H54 (cell line): ENCODE measurements around the gene CPOX.

Experiments
- DNase-seq: peaks from one replicate; pipeline ENCODE4 v3.0.0; 2011; ENCODE audit warnings: low spot score, mixed read lengths; ENCODE audit not compliant: insufficient read length
- FAIRE-seq: peaks from 3 replicates; lab custom pipeline; 2011; peaks lifted over from hg19 to GRCh38; lab: Jason Lieb, UNC
- POLR2A ChIP-seq: IDR thresholded peaks from 2 replicates; pipeline ENCODE4 v1.6.1; 2011; ENCODE audit warnings: low read depth, mild to moderate bottlenecking, low read length

Gene CPOX

DNA sequence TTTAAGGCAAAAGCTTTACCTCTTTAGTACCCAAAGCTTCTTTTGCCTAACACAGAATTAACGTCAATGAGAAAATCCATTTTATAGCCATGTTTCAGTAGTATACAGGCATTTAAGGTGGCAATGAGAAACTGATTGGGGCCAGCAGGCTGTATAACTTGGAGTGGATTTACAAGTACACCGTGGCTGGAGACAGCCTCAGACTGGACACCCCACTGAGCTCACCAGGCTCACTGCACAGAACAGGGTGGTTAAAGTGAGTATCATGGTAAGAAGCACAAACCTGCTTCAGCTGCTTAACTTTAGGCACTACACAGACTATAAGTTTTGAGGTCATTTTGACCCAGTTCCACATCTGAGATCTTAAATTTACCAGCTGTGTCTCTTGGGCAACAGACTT is 8.9 kb downstream of the CPOX start:
- FAIRE-seq: peak; percentile 75
- no peak for TF ChIP-seq POLR2A
- no peak for DNase-seq

DNA sequence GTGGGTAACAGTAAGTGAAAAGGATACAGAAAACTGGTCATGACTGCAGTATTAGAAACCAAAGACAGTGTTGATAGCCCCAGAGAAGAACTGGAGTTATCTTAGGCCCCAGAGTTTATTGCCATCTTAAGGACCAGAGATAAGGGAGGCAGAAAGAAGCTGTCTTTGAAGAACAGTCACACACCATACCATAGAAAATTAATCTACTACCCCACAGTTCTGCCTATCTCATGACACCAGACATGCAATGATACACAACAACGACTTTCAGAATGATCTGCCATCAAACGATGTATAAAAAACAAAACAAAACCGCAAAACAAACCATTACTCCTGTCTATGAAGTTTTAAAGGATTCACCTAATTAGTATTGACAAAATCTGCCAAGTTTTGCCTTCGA is 9.6 kb downstream of the CPOX start:
- no peak for FAIRE-seq
- TF ChIP-seq POLR2A: no peak
- no peak for DNase-seq

DNA sequence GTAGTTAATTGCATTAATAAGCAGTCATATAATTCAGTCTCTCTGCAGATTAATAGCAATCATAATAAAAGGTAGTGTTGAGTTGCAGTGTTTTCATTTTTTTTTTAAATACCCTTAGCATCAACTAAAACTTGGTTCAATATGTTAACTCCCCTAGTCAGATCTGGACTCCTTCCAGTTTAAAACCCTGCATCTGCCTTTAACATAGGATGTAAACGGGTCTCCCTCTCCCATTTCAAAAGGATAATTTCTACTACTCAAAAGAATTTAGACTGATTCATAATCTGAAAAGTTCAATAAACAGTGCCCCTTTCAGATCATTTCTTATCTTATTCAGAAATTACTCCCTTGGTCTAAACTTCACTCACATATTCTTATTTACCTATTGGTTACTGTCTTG is 11.4 kb downstream of the CPOX start:
- FAIRE-seq: no peak
- TF ChIP-seq POLR2A: no peak
- no peak for DNase-seq

DNA sequence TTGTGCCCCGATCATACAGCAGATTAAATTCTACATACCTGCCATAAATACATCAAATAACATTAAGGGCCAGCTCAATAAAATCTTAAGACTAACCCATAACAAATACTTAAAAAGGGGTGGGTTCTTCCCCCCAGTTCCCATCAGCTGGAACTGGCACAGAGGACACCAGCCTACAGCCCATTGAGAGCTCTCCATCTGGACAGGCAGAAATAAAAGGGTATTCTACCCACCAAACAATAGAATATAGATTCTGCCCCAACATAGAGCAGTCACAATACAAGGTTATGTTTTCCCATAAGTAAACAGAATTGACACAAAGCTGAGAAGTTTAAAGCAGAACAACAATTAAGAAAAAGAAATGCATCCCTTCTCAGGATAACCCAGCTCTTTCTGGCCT is 11.9 kb downstream of the CPOX start:
- no peak for FAIRE-seq
- no peak for TF ChIP-seq POLR2A
- DNase-seq: no peak

DNA sequence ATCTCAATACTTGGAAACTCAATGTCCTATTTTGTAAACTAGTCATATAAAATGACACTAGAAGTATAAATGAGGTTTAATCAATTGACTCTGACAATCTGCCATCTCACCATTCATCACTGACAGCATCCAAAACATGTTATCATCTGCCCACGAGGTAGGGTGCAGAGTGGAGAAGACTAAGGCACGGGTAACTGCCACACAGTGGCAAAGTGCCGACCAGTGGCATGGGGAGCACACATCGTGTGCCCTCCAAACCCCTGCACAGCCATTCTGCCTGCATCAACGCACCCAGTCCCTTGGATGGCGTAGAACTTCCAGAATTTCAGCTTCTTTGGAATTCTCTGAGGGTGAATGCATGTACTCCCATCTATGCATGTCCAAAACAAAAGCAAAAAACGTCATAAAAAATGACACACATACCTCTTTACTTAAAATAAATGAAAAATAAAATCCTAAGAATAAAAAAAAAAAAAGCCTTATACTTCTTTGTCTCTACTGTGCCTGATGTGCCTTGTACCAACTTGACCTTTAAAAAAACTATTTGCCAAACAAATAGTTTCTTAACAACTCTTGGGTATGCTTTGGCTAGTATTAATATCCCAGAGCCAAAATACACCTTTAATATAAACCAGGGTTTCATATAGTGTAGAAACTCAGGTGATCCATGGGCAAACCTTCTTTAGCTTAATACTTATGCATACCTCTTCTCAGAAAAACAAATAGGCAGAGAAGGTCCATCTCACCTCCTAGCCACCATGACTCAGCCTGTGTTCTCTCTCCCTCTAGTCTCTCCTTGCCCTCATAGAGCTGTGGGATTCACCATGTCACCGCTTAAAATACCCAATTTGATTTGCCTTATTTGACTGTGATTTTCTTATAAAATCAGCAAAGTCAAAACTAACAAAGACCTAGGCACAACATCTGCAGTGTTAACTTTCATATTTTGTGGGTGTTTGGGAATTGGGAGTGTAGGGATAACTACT is 12.7 kb downstream of the CPOX start:
- DNase-seq (no peak), FAIRE-seq (no peak)
- TF ChIP-seq POLR2A: no peak

DNA sequence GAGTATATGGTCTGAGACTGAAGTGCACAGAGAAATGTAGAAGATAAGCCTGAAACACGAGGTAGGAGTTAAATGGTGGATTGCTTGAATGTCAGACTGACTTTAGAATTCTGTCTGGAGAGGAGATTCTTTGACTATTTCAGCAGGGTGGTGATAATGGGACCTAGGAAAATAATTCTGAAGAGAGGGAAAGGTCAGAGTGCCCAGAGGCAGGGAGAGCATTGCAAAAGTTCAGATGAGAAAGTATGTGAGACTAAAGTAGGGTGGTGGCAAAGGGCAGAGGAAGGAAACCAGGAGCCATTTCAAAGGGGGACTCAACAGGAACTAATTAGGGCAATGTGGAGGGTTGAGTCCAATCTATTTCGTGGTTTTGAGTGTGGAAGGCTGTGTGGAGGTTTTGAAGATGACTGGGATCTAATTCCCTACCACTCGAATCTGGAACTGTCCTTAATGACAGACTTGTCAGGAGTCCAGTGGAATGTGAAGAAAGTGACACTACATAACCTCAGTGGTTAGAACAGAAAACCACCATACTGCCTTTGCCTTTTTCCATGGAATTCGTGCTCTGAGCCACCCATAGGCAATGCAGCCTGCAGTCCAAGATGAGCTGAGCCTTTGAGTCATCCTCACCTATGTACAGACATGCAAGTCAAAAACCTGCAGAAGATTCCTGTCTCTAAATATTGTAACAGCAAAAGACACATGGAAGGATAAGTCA is 16.1 kb downstream of the CPOX start:
- no peak for DNase-seq
- FAIRE-seq: peak; percentile 53
- no peak for TF ChIP-seq POLR2A

DNA sequence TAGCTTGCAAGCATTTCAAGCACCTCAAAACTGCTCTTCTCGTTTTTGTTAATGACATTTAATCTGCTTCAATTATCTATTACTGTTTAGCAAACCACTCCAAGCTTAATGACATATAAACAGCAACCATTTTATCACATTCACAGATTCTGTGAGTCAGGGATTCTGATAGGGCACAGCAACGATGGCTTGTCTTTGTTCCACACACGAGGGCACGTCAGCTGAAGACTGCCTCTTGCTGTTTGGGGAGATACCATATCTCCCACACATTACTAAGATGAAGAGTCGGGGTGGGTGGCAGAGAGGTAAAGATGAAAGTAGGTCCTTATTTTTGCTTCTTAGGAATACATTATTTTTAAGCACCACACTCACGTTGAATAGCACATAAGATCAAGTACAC is 19.3 kb downstream of the CPOX start:
- DNase-seq: no peak
- no peak for TF ChIP-seq POLR2A
- no peak for FAIRE-seq

DNA sequence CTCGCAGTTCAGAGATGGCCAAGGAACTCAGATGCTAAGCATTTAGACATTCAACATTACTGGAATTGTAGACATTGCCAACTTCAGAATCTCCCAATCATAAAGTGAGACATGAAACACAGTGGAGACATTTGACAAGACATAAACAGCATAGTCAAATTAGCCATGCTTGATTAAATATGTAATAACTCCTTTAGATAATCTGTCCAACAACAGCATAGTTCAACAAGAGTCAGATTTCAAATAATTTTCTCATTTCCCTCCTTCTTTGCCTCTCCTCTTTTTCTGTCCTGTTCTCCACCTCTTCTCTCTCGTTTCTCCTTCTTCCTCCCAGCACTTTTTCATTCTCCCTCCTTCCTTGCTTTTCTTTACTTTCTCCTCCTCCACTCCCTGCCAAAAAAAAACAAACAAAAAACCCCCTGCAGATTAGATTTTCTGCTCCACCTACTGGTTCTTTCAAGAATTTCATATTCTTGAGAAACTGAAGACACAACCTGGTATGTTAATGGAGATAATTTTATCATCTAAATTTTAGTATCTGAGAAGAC is 20.2 kb downstream of the CPOX start:
- DNase-seq (no peak), FAIRE-seq (peak; percentile 41)
- no peak for TF ChIP-seq POLR2A

DNA sequence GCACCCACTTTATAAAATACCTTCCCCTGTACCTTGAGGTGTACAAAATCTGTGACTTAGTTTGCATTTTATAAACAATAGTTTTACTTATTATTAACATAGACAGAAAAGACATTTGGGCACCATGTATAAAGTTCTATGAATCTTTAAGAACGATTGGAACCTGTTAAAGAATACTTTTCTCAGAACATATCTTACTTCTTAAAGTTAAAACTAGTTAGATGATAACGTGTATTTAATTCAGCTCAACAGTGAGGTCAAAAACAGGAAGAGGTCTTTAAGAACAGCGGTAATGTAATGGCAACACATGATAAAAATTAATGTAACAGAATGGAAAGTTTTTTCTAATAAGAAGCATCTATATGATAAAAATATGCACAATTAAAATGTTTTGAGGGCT is 25.0 kb downstream of the CPOX start:
- FAIRE-seq (no peak), DNase-seq (no peak)
- TF ChIP-seq POLR2A: no peak

DNA sequence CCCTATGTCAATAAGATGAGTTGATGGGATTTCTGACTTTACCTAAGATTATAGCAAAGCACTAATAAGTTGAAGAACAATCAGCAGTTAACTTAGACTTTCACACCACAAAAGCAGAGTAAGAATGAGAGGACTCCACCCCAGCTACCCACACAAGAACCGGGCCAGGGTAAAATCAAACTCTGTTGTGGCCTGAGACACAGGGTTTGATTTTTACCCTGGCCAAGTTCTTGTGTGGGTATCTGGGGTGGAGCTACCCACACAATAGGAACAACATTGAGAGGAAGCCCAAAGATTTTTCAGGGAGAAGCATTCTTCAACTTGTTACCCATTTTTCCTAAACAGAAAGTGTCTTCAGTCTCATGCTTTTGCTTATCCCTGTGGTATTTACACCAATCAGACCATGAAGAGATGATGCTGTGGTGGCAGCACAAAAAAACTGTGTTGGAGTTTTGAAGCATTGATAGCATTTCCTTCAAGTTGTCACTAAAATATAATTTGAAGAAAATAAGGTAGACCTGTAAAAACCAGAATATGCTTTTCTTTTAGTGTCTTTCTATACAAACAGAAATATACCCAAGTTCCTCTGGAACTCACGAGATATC is 25.6 kb downstream of the CPOX start:
- FAIRE-seq: no peak
- TF ChIP-seq POLR2A: no peak
- DNase-seq: no peak

DNA sequence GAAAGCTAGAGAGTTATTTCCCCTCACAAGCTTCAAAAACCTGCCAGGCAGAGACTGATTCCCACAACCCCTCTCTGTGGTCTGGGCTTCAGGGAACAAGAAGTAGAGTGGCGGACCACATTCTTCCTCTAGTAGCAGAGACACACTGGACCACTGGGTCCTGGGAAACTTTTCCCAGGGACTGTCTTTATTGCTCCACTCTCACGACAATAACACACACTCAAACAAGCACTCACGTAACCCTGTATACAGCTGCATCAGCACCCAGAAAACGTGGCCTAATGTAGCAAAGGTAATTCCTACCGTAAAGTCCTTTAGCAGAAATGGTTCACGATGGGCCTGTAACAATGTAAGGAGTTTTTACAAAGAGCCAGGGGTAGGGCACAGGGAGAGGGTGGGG is 27.6 kb downstream of the CPOX start:
- no peak for TF ChIP-seq POLR2A
- DNase-seq (no peak), FAIRE-seq (no peak)

DNA sequence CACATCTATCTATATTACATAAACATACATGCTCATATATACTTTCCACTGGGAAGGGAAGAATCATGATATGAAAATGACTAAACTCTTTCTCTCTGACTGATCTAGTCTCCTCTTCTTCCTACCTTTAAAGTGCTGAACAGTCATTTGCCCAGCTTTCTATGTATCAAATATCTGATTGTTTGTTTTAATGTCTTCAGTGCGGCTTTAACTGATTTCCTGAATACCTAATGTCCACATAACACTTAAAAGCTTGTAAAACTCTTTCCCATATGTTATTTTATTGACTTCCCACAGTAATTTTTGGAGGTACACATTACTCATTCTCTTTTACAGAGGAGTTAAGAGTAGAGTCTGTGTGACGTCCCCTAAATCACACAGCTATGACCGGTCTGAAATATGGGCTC is 28.2 kb downstream of the CPOX start:
- TF ChIP-seq POLR2A: no peak
- no peak for FAIRE-seq
- DNase-seq: no peak

DNA sequence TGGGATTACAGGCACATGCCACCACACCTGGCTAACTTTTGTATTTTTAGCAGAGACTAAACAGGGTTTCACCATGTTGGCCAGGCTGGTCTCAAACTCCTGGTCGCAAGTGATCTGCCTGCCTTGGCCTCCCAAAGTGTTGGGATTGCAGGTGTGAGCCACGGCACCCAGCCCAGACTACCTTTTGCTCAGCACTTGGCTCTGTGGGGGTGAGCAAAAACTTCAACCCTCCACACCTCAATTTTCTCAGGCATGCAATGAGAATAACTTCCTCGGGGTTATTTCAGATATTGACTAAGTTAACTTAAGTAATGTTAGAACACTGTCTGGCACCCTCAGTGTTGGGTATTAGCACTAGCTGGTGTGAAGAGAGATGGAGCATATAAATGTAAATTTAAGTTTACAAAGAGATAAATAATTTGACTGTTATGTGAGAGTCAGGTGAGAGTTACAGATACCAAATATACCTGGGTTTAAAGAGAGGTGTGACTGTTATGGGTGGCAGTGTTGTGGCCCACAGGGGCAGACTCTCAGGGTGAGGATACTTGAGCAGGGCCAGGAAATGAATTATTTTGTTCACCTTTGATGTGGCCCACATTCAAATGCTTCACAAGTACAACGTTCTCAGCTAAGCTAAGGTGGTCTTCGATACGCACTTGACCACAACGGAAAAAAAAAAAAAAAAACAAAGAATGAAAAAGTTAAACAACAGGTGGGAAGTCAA is 29.0 kb downstream of the CPOX start:
- no peak for TF ChIP-seq POLR2A
- FAIRE-seq (no peak), DNase-seq (no peak)
